Erythroblast (primary cell): ENCODE measurements around the gene CFAP91.

Experiments
- GATA1 ChIP-seq: IDR thresholded peaks from 2 replicates; pipeline ENCODE4 v1.6.1; 2011; ENCODE audit warnings: low read depth, mild to moderate bottlenecking, control low read depth, low read length, moderate library complexity
- POLR2A ChIP-seq: IDR thresholded peaks from 2 replicates; pipeline ENCODE4 v1.6.1; 2011; ENCODE audit warnings: mild to moderate bottlenecking, low read length

GRCh38 chr3:119676020-119676419, 26.8 kb upstream of the CFAP91 start:
- TF ChIP-seq POLR2A = no peak
- TF ChIP-seq GATA1 = no peak
